Lower leg skin (tissue), 4 donors: Measurements from ENCODE around the gene SP1. TPM values are rescaled to one million over a fixed set of nuclear protein-coding genes. Genes with fewer than 3 reads are reported as not detected.
"Not testable (repeated sequence)": the region's sequence is repeated elsewhere in the genome, so short reads cannot be mapped to it uniquely, and the experiment has no call there.

ENCODE experiments used
- DNase-seq, 2 donors: peaks; one replicate each; pipeline ENCODE4 v3.0.0-alpha.2; 2019; ENCODE audit warnings: low spot score in 2 of 2
- H3K4me3 ChIP-seq: fragments of 200-600 bp; sonication (generic); 2 replicates; pipeline ENCODE4 v1.5.1; 2017; ENCODE audit warnings: mild to moderate bottlenecking, low read depth; ENCODE audit not compliant: poor library complexity, severe bottlenecking
- CTCF ChIP-seq, 3 donors: fragments of 450-650 bp; IDR thresholded peaks; one replicate each; pipeline ENCODE4 v1.5.1; 2016; ENCODE audit warnings: antibody characterized with exemption in 3 of 3, mild to moderate bottlenecking in 3 of 3, moderate library complexity in 2 of 3
- POLR2A ChIP-seq, 2 donors: fragments of 450-650 bp; IDR thresholded peaks; one replicate each; pipeline ENCODE4 v1.6.1; 2016 to 2017; ENCODE audit warnings: antibody characterized with exemption in 2 of 2, mild to moderate bottlenecking in 1 of 2, moderate library complexity in 1 of 2
- WGBS, 2 donors: methylation state at CpG; one replicate each; pipeline ENCODE4 v1.1.5; 2018; 5-methylcytosine and 5-hydroxymethylcytosine counted together
- intact Hi-C: fragments of 100-400 bp; cut with DNase I; formaldehyde crosslinking; loops from one replicate; pipeline ENCODE4 v1.15.0; 2023; ENCODE audit warnings: low total_unique reads
- total RNA-seq, 4 donors: library from RNA; depleted of rRNA; stranded (reverse); fragments of >200 nt; gene quantifications; one replicate each; pipeline ENCODE4 v1.1.0, GENCODE V29; 2016

The SP1 gene
- total RNA-seq, 4 donors from 2014 or later = 89.6 to 111 (median 100) TPM

- H3K4me3 ChIP-seq = no peak overlapping the region
- TF ChIP-seq POLR2A (IDR thresholded peaks at IDR 0.05) (no peak), CTCF (IDR thresholded peaks at IDR 0.05) (no peak)
- DNase-seq = no peak
- 84 to 88% methylated on average over 4 of the region's 4 CpGs for WGBS, 2 donors
- intact Hi-C loops = no loop called here
Measured at GRCh38 chr12:53365245-53365904, 14.6 kb upstream of the SP1 start.

GRCh38 chr12:53373554-53374133 lies 6.3 kb upstream of the SP1 start:
- DNase-seq, intact Hi-C loops, H3K4me3 ChIP-seq: not testable (repeated sequence)
- WGBS, 2 donors = 55 to 58% methylated on average over 6 of the region's 6 CpGs

- H3K4me3 ChIP-seq, intact Hi-C loops, DNase-seq: not testable (repeated sequence)
- 79 to 84% methylated on average over 14 of the region's 14 CpGs for WGBS, 2 donors
Measured at GRCh38 chr12:53374277-53374676, 5.7 kb upstream of the SP1 start.

GRCh38 chr12:53376747-53377146 lies 3.2 kb upstream of the SP1 start:
- H3K4me3 ChIP-seq = no peak overlapping the region
- DNase-seq = no peak
- 87 to 88% methylated on average over 2 of the region's 2 CpGs for WGBS, 2 donors
- TF ChIP-seq POLR2A (IDR thresholded peaks at IDR 0.05) = no peak
- TF ChIP-seq CTCF (IDR thresholded peaks at IDR 0.05) = no peak
- intact Hi-C loops = no loop called here

- intact Hi-C loops = no loop called here
- 95 to 98% methylated on average over 12 of the region's 12 CpGs for WGBS, 2 donors
- no peak for DNase-seq
- TF ChIP-seq POLR2A (IDR thresholded peaks at IDR 0.05) (no peak), CTCF (IDR thresholded peaks at IDR 0.05) (no peak)
- no peak overlapping the region for H3K4me3 ChIP-seq
Measured at GRCh38 chr12:53378222-53378621, 1.8 kb upstream of the SP1 start.

- no peak overlapping the region for H3K4me3 ChIP-seq
- TF ChIP-seq CTCF (IDR thresholded peaks at IDR 0.05) (no peak), POLR2A (IDR thresholded peaks at IDR 0.05) (no peak)
- intact Hi-C loops = no loop called here
- 8 to 9% methylated on average over 23 of the region's 23 CpGs for WGBS, 2 donors
- DNase-seq = no peak
Measured at GRCh38 chr12:53378724-53379388, 1.1 kb upstream of the SP1 start.
